Epithelial cell of proximal tubule (primary cell): ENCODE data around the gene HLA-DRA. TPM values are rescaled to one million over a fixed set of nuclear protein-coding genes. Genes with fewer than 3 reads are reported as not detected.

ENCODE experiments used
- DNase-seq: peaks from one replicate; pipeline ENCODE4 v3.0.0-alpha.2; 2011; ENCODE audit warnings: low read depth
- H3K4me3 ChIP-seq: 2 replicates; pipeline ENCODE4 v1.5.1; 2011; ENCODE audit warnings: low read depth, mild to moderate bottlenecking, low read length
- total RNA-seq: library from RNA; depleted of rRNA; stranded (reverse); fragments of >200 nt; gene quantifications from 2 replicates; pipeline ENCODE4 v1.2.3, GENCODE V29; 2015
- TF ChIP-seq, protein P1 (sequence below): conservative IDR thresholded peaks from 2 replicates; pipeline ENCODE4 v1.5.1; 2012; ENCODE audit warnings: low read depth, mild to moderate bottlenecking, low read length

HLA-DRA gene
- total RNA-seq: not detected in 2 replicates

DNA sequence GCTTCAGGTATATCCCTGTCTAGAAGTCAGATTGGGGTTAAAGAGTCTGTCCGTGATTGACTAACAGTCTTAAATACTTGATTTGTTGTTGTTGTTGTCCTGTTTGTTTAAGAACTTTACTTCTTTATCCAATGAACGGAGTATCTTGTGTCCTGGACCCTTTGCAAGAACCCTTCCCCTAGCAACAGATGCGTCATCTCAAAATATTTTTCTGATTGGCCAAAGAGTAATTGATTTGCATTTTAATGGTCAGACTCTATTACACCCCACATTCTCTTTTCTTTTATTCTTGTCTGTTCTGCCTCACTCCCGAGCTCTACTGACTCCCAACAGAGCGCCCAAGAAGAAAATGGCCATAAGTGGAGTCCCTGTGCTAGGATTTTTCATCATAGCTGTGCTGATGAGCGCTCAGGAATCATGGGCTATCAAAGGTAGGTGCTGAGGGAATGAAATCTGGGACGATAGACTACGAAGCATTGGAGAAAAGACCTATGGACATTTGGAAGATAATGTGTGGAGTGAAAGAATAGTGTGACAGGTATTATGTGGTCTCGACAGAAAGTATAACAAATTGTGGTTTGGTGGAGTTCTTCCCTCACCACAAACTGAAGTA, at the start of gene HLA-DRA:
HLA-DRA (plus strand) TSS at position 286 of the 613 bp plus-strand sequence; CDS start at position 350, 64 bp downstream.
- H3K4me3 ChIP-seq: peak within 1 kb of the TSS; percentile 35
- DNase-seq: peak; percentile 15
- TF ChIP-seq, protein P1, sequence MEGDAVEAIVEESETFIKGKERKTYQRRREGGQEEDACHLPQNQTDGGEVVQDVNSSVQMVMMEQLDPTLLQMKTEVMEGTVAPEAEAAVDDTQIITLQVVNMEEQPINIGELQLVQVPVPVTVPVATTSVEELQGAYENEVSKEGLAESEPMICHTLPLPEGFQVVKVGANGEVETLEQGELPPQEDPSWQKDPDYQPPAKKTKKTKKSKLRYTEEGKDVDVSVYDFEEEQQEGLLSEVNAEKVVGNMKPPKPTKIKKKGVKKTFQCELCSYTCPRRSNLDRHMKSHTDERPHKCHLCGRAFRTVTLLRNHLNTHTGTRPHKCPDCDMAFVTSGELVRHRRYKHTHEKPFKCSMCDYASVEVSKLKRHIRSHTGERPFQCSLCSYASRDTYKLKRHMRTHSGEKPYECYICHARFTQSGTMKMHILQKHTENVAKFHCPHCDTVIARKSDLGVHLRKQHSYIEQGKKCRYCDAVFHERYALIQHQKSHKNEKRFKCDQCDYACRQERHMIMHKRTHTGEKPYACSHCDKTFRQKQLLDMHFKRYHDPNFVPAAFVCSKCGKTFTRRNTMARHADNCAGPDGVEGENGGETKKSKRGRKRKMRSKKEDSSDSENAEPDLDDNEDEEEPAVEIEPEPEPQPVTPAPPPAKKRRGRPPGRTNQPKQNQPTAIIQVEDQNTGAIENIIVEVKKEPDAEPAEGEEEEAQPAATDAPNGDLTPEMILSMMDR: no peak

GRCh38 chr6:32391505-32391904, 48.2 kb upstream of the HLA-DRA start:
- TF ChIP-seq, protein P1: no peak
- H3K4me3 ChIP-seq: no peak overlapping the region
- DNase-seq: no peak

DNA sequence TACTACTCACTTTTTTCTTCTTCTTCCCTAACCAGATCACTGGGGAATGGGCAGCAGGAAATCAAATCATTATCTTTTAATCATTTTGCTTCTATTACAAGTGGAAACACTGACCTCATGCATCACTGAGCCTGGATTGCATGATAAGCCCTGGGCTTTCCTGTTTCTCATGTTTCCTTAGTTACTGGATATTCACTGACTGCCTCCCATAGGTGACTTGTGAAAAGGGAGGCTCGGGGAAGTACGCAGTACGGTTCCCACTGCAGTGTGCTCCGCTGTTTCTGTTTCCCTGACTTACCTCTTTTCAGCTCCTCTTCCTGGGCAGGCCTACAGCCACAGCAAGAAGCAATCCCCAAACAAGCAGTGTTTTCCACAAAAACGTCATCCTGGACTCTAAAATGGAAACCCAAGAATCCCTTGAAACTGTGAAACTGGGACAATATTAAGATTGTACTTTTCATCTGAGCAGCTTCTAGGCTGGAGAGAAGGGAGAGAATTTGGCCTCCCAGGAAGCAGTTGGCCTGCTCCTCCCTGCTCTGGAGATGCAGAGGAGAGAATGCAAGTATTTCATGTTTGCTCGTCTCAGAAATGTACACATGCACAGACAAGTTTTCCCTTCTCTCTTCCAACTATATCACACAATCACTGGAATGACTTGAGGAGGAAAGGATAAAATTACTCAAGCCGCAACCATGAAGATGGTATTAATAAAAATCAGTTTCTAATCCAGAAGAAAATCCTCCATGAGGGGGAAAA, 45.8 kb upstream of the HLA-DRA start:
- TF ChIP-seq, protein P1: peak; percentile 23
- DNase-seq: peak; percentile 58

GRCh38 chr6:32396028-32396427, 43.7 kb upstream of the HLA-DRA start:
- no peak for DNase-seq
- TF ChIP-seq, protein P1: no peak
- H3K4me3 ChIP-seq: no peak overlapping the region

More for the DNA sequence above, 45.8 kb upstream of the HLA-DRA start:
- no peak overlapping the region for H3K4me3 ChIP-seq

DNA sequence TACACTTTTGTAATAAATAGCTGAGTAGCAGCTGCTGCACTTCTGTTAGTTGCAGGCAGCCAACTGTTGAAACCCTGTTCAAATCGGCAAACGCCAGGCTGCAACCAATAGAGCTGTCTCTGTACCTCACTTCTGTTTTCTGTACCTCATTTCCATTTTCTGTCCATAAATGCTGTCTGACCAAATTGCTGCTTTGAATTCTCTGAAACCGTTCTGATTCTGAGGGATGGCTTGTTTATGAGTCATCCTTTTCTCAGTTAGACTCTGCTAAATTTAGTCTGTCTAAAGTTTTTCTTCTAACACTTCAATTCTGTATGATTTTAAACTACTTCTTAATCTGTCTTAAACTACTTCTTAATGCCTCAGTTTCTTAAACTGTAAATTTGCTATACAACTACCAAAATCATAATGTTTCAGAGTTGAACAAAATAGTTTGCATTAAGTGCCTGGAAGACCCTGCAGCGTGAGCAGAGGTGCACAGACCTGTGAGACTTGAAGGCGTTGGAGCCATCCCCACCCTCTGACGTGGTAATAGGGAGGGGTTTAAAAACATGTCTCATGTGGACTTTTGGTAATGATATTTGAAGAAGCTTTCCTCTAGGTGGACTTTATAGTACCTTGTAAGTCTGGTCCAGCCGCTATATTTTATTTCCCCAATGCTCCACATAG, 42.3 kb upstream of the HLA-DRA start:
- no peak for DNase-seq
- no peak overlapping the region for H3K4me3 ChIP-seq

DNA sequence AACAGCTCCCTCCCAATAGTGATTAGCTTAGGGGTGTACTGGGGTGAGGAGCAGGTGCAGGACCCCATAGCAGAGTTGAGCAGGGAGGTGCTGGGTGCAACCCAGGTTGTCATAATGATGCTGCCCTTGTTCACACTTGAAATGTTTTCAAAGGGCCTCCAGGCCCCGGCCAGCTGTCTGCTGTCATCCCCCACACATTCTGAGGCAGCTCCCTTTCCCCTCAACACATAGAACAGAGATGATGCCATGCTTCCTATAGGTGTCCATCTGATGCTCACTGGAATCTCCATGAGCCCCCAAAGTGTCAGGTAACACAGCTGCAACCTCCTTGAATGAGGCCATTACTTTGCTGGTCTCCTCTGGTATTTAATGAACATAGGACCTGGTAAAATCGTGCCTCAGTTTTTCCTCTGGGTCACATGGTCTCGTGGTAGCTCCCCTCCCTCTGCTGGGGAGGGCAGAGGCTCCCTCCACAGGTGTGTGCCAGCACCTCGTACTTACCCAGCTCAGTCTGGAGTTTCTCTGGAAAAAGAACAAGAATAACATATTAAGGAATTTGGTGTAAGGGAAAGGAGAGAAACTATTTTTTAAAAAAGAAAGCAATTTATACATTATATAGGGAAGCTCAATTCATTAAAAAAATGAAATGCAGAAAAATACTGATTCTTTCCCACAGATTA, 38.3 kb upstream of the HLA-DRA start:
- H3K4me3 ChIP-seq: no peak overlapping the region
- DNase-seq: no peak
- TF ChIP-seq, protein P1: no peak

More for the DNA sequence above, 42.3 kb upstream of the HLA-DRA start:
- TF ChIP-seq, protein P1: no peak
